Measurements from ENCODE around the gene KCNK18.

DNA sequence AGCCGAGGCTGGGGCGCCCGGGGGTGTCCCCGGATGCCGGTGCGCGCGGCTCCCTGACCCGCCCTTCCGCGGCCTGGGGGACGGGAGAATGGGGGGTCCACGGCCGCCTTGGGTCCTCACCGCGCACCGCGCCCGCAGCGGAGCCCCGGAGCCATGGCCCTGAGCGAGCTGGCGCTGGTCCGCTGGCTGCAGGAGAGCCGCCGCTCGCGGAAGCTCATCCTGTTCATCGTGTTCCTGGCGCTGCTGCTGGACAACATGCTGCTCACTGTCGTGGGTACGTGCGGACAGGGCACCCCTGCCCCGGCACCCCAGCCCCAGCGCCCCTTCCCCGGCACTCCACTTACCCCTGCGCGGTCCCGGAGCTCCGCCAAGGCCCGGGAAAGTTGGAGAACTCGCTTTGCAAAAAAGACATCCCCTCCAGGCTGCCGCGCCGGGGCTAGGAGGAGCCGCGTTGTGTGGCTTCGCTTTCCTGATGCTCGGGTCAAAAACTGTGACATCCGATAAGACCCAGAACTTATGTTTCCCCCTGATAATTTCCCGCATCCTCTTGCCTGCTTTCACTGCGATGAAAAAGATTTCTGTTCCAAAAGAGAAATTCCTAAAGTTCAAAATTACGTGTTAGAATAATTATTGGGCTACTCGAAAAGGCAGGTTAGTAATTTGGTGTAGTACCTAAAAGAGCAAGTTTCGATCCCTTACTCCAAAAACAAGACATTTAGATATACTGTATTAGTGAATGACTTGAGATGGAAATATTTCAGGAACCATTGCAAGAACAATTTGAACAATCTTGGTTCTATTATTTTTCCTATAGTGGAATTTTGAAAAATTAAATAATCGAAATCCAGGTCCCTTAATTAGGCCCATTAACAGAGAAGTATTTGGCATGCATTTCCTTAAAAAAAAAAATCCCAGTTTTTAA lies 44.5 kb downstream of the KCNK18 start:
- TF ChIP-seq TOX (CRISPR knock-in tag; IDR thresholded peaks at IDR 0.05; ENCODE audit: borderline replicate concordance) (no peak), ZFP3 (CRISPR knock-in tag; IDR thresholded peaks at IDR 0.05) (no peak), ZC3H10 (CRISPR knock-in tag; IDR thresholded peaks at IDR 0.05) (no peak), TCF4 (CRISPR knock-in tag; IDR thresholded peaks at IDR 0.05; ENCODE audit: borderline replicate concordance) (no peak), ZNF8 (CRISPR knock-in tag; IDR thresholded peaks at IDR 0.05) (no peak), OSR1 (CRISPR knock-in tag; IDR thresholded peaks at IDR 0.05) (no peak)
- TF ChIP-seq, protein P1, sequence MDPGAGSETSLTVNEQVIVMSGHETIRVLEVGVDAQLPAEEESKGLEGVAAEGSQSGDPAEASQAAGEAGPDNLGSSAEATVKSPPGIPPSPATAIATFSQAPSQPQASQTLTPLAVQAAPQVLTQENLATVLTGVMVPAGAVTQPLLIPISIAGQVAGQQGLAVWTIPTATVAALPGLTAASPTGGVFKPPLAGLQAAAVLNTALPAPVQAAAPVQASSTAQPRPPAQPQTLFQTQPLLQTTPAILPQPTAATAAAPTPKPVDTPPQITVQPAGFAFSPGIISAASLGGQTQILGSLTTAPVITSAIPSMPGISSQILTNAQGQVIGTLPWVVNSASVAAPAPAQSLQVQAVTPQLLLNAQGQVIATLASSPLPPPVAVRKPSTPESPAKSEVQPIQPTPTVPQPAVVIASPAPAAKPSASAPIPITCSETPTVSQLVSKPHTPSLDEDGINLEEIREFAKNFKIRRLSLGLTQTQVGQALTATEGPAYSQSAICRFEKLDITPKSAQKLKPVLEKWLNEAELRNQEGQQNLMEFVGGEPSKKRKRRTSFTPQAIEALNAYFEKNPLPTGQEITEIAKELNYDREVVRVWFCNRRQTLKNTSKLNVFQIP (CRISPR knock-in tag; IDR thresholded peaks at IDR 0.05; ENCODE audit: borderline replicate concordance, low read depth) = no peak
- TF ChIP-seq, protein P2, sequence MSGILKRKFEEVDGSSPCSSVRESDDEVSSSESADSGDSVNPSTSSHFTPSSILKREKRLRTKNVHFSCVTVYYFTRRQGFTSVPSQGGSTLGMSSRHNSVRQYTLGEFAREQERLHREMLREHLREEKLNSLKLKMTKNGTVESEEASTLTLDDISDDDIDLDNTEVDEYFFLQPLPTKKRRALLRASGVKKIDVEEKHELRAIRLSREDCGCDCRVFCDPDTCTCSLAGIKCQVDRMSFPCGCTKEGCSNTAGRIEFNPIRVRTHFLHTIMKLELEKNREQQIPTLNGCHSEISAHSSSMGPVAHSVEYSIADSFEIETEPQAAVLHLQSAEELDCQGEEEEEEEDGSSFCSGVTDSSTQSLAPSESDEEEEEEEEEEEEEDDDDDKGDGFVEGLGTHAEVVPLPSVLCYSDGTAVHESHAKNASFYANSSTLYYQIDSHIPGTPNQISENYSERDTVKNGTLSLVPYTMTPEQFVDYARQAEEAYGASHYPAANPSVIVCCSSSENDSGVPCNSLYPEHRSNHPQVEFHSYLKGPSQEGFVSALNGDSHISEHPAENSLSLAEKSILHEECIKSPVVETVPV (CRISPR knock-in tag; IDR thresholded peaks at IDR 0.05) = no peak
